ENCODE measurements around the gene NR2C2. TPM values are rescaled to one million over a fixed set of nuclear protein-coding genes. Genes with fewer than 3 reads are reported as not detected.

The NR2C2 gene
- total and polyA plus RNA-seq, 2 of the 13 experiments (the other 11 are each of a cell fraction or from before 2014, with no cell fraction given), result 7.8 to 11.8 TPM

GRCh38 chr3:14947100-14947885 is at the start of gene NR2C2 (continued):
- TF ChIP-seq HNF4A (CRISPR knock-in tag; IDR thresholded peaks at IDR 0.05) (no peak), ZNF530 (CRISPR knock-in tag; IDR thresholded peaks at IDR 0.05; ENCODE audit: low read depth) (no peak), CBX1 (IDR thresholded peaks at IDR 0.05; ENCODE audit: low read depth) (no peak), GABPA (IDR thresholded peaks at IDR 0.05; ENCODE audit: low read depth, low read length) (peak; percentile 73), GABPA (CRISPR knock-in tag; IDR thresholded peaks at IDR 0.05; ENCODE audit: low read depth) (peak; percentile 45; the same call in 1 of the 2 replicates), FOXK2 (IDR thresholded peaks at IDR 0.05) (no peak), HMGXB3 (CRISPR knock-in tag; IDR thresholded peaks at IDR 0.05; ENCODE audit: borderline replicate concordance) (no peak), ZNF572 (CRISPR knock-in tag; IDR thresholded peaks at IDR 0.05) (no peak), ZNF296 (CRISPR knock-in tag; conservative IDR thresholded peaks at IDR 0.05) (no peak), TRAFD1 (CRISPR knock-in tag; IDR thresholded peaks at IDR 0.05; ENCODE audit: borderline replicate concordance) (no peak), BCLAF1 (IDR thresholded peaks at IDR 0.05) (no peak), ZNF709 (CRISPR knock-in tag; IDR thresholded peaks at IDR 0.05) (0 out of 2 replicates have a peak, but pooled peaks have one; percentile 40), ZBTB1 (CRISPR knock-in tag; IDR thresholded peaks at IDR 0.05; ENCODE audit: borderline replicate concordance) (no peak), KDM5A (IDR thresholded peaks at IDR 0.05; ENCODE audit: borderline replicate concordance, low read length) (no peak), ZNF564 (CRISPR knock-in tag; IDR thresholded peaks at IDR 0.05) (no peak), ARNT (IDR thresholded peaks at IDR 0.05) (no peak), POLR2AphosphoS2 (IDR thresholded peaks at IDR 0.05; ENCODE audit: low read depth, low read length) (no peak), ZBTB8A (CRISPR knock-in tag; IDR thresholded peaks at IDR 0.05; ENCODE audit: borderline replicate concordance, low read depth) (no peak), ZSCAN31 (CRISPR knock-in tag; IDR thresholded peaks at IDR 0.05; ENCODE audit: low read depth) (peak; percentile 63; the same call in 1 of the 2 replicates), ZNF557 (CRISPR knock-in tag; IDR thresholded peaks at IDR 0.05) (no peak), CEBPB (IDR thresholded peaks at IDR 0.05; ENCODE audit: borderline replicate concordance, low read depth, low read length) (no peak), SRSF1 (optimal IDR thresholded peaks at IDR 0.05; ENCODE audit: low read depth, low read length) (no peak), ZNF891 (CRISPR knock-in tag; IDR thresholded peaks at IDR 0.05) (peak; percentile 71; the same call in 1 of the 2 replicates)
